Measurements from ENCODE around the gene PFDN6. TPM values are rescaled to one million over a fixed set of nuclear protein-coding genes. Genes with fewer than 3 reads are reported as not detected.
A peak's percentile ranks its signal among the peaks of the same experiment; 100 is the strongest.

Gene PFDN6
- total and polyA plus RNA-seq, 9 of the 15 experiments (the other 6 are each of a cell fraction or from before 2014, with no cell fraction given) = 6.8 to 475 (median 216) TPM

DNA sequence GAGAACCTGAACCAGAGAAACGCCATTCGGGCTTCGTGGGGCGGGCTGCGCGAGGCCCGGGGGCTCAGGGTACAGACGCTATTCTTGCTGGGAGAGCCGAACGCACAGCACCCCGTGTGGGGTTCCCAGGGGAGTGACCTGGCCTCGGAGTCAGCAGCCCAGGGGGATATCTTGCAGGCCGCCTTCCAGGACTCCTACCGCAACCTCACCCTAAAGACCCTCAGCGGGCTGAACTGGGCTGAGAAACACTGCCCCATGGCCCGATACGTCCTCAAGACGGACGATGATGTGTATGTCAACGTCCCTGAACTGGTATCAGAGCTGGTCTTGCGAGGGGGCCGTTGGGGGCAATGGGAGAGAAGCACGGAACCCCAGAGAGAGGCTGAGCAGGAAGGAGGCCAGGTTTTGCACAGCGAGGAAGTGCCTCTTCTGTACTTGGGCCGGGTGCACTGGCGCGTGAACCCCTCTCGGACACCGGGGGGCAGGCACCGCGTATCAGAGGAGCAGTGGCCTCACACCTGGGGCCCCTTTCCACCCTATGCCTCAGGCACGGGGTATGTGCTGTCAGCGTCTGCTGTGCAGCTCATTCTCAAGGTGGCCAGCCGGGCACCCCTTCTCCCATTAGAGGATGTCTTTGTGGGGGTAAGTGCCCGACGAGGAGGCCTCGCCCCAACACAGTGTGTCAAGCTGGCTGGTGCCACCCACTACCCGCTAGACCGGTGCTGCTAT is 11.6 kb upstream of the PFDN6 start (continued):
- TF ChIP-seq NR2C1 (IDR thresholded peaks at IDR 0.05) (no peak), NR2C1 (tag; IDR thresholded peaks at IDR 0.05) (no peak), KAT2B (IDR thresholded peaks at IDR 0.05; ENCODE audit: low read depth, low read length) (no peak), NR1H2 (CRISPR knock-in tag; IDR thresholded peaks at IDR 0.05) (no peak), TAF9B (IDR thresholded peaks at IDR 0.05; ENCODE audit: partially characterized antibody) (no peak), HCFC1 (IDR thresholded peaks at IDR 0.05; ENCODE audit: low read depth, low read length) (no peak), GATAD2B (IDR thresholded peaks at IDR 0.05; ENCODE audit: borderline replicate concordance) (no peak), CBFA2T3 (IDR thresholded peaks at IDR 0.05) (no peak), SUPT5H (IDR thresholded peaks at IDR 0.05) (no peak), RNF2 (IDR thresholded peaks at IDR 0.05) (no peak), ZNF57 (CRISPR knock-in tag; IDR thresholded peaks at IDR 0.05) (no peak), ZNF316 (IDR thresholded peaks at IDR 0.05) (no peak), JUNB (CRISPR knock-in tag; conservative IDR thresholded peaks at IDR 0.05) (no peak), PTBP1 (IDR thresholded peaks at IDR 0.05; ENCODE audit: low read depth, low read length) (0 out of 2 replicates have a peak, but pooled peaks have one; percentile 35), GATA2 (CRISPR knock-in tag; IDR thresholded peaks at IDR 0.05) (no peak)
- TF ChIP-seq, protein P1, sequence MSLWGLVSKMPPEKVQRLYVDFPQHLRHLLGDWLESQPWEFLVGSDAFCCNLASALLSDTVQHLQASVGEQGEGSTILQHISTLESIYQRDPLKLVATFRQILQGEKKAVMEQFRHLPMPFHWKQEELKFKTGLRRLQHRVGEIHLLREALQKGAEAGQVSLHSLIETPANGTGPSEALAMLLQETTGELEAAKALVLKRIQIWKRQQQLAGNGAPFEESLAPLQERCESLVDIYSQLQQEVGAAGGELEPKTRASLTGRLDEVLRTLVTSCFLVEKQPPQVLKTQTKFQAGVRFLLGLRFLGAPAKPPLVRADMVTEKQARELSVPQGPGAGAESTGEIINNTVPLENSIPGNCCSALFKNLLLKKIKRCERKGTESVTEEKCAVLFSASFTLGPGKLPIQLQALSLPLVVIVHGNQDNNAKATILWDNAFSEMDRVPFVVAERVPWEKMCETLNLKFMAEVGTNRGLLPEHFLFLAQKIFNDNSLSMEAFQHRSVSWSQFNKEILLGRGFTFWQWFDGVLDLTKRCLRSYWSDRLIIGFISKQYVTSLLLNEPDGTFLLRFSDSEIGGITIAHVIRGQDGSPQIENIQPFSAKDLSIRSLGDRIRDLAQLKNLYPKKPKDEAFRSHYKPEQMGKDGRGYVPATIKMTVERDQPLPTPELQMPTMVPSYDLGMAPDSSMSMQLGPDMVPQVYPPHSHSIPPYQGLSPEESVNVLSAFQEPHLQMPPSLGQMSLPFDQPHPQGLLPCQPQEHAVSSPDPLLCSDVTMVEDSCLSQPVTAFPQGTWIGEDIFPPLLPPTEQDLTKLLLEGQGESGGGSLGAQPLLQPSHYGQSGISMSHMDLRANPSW (CRISPR knock-in tag; IDR thresholded peaks at IDR 0.05) = 0 out of 2 replicates have a peak, but pooled peaks have one; percentile 7
- TF ChIP-seq, protein P2, sequence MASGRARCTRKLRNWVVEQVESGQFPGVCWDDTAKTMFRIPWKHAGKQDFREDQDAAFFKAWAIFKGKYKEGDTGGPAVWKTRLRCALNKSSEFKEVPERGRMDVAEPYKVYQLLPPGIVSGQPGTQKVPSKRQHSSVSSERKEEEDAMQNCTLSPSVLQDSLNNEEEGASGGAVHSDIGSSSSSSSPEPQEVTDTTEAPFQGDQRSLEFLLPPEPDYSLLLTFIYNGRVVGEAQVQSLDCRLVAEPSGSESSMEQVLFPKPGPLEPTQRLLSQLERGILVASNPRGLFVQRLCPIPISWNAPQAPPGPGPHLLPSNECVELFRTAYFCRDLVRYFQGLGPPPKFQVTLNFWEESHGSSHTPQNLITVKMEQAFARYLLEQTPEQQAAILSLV (tag; IDR thresholded peaks at IDR 0.05) = no peak
- TF ChIP-seq, protein P3, sequence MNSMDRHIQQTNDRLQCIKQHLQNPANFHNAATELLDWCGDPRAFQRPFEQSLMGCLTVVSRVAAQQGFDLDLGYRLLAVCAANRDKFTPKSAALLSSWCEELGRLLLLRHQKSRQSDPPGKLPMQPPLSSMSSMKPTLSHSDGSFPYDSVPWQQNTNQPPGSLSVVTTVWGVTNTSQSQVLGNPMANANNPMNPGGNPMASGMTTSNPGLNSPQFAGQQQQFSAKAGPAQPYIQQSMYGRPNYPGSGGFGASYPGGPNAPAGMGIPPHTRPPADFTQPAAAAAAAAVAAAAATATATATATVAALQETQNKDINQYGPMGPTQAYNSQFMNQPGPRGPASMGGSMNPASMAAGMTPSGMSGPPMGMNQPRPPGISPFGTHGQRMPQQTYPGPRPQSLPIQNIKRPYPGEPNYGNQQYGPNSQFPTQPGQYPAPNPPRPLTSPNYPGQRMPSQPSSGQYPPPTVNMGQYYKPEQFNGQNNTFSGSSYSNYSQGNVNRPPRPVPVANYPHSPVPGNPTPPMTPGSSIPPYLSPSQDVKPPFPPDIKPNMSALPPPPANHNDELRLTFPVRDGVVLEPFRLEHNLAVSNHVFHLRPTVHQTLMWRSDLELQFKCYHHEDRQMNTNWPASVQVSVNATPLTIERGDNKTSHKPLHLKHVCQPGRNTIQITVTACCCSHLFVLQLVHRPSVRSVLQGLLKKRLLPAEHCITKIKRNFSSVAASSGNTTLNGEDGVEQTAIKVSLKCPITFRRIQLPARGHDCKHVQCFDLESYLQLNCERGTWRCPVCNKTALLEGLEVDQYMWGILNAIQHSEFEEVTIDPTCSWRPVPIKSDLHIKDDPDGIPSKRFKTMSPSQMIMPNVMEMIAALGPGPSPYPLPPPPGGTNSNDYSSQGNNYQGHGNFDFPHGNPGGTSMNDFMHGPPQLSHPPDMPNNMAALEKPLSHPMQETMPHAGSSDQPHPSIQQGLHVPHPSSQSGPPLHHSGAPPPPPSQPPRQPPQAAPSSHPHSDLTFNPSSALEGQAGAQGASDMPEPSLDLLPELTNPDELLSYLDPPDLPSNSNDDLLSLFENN (IDR thresholded peaks at IDR 0.05; ENCODE audit: low read depth in 2 of 2, low read length in 2 of 2) = no peak

Measured in K562 (cell line).